22Rv1 (cell line): ENCODE measurements around the gene GMDS.

Source experiments
- CTCF ChIP-seq: fragments of 450-650 bp; IDR thresholded peaks from 2 replicates; pipeline ENCODE4 v1.5.1; 2017; ENCODE audit warnings: mild to moderate bottlenecking
- ZFX ChIP-seq: fragments of 450-650 bp; IDR thresholded peaks from 2 replicates; pipeline ENCODE4 v1.6.1; 2017; ENCODE audit warnings: antibody characterized with exemption, borderline replicate concordance

- TF ChIP-seq CTCF (no peak), ZFX (no peak)
Observed at GRCh38 chr6:1716868-1717267, 528.5 kb downstream of the GMDS start.
